GM12801 (cell line): ENCODE data around the gene KIF2C.

Experiments
- TF ChIP-seq, protein P1 (sequence below): IDR thresholded peaks from one replicate; pipeline ENCODE4 v1.5.1; 2011; ENCODE audit warnings: control low read depth; ENCODE audit not compliant: insufficient read length; ENCODE audit errors: extremely low read depth

The KIF2C gene

DNA sequence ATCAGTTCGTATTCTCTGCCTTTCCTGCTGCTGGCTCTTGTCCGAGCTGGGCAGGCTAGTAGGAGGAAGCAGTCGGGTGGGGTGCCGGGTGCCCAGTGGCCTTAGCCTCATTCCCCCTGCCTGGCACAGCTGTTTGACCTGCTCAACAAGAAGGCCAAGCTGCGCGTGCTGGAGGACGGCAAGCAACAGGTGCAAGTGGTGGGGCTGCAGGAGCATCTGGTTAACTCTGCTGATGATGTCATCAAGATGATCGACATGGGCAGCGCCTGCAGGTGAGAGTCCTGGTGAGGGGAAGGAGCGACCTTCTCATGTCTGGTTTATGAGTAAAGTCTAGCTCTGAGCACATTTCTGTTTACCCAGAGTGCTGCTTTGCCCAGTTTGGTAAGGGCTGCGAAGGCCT lies 19.4 kb downstream of the KIF2C start:
- TF ChIP-seq, protein P1, sequence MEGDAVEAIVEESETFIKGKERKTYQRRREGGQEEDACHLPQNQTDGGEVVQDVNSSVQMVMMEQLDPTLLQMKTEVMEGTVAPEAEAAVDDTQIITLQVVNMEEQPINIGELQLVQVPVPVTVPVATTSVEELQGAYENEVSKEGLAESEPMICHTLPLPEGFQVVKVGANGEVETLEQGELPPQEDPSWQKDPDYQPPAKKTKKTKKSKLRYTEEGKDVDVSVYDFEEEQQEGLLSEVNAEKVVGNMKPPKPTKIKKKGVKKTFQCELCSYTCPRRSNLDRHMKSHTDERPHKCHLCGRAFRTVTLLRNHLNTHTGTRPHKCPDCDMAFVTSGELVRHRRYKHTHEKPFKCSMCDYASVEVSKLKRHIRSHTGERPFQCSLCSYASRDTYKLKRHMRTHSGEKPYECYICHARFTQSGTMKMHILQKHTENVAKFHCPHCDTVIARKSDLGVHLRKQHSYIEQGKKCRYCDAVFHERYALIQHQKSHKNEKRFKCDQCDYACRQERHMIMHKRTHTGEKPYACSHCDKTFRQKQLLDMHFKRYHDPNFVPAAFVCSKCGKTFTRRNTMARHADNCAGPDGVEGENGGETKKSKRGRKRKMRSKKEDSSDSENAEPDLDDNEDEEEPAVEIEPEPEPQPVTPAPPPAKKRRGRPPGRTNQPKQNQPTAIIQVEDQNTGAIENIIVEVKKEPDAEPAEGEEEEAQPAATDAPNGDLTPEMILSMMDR = no peak

DNA sequence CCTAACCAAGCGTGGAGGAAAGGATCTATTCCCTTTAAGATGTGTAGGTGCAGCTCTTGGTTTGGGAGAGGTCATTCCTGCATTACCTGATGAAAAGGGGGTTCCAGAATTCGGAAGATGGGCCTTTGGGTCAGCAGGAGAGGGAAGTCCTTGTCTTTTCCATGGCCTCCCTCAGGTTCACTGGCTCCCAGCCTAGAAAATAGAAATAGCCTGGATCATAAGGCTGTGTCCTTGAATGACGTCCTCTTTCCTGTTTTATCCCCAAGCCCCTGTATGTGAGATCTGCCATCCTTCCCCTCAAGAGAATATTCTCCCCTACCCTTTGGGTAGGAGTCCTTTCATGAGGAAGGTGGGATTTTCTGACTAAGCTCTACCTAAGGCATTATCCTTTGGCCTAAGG lies 21.2 kb downstream of the KIF2C start:
- TF ChIP-seq, protein P1 = no peak

DNA sequence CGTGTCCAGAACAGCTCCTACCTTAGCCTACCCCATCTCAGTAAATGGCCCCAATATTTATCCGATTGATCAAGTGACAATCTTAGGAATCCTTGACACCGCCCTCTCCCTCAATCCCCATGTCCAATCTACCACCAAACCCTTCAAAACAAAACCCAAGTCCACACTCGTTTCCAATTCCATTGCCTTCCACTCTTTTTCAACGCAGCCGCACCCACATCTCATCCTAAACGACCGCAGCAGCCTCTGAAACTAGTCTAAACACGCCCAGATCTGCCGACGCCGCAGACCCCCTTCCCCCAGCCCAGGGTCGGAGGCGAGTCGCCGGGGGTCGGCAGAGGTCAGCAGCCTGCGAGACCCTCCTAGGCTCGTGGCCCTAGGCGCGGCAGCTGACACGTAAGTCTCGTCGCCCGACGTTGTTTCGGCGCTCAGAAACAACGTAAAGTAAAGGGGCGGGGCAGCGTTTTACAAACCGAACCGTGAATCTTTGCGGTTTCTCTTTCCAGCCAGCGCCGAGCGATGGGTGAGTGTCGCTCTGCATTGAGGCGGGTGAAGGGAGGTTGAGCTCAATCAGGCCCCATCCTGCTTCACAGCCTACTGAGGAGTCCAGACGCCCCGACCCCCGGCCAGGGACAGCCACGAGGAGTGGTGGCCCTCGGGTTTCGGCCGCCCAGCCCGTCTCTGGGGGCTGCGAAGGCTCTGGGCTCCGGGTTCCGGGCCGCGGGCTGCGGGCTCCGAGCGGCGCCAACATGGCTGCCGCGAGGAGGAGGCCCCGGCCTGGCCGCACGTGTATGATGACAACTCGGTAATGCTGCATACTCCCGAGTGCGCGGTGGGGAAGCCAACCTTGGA lies 35.7 kb downstream of the KIF2C start, which contains the start of gene RPS8:
TSS of gene RPS8 (plus strand) at position 463 of the 852 bp plus-strand sequence. CDS start at position 520, 57 bp downstream.
- TF ChIP-seq, protein P1 = no peak

DNA sequence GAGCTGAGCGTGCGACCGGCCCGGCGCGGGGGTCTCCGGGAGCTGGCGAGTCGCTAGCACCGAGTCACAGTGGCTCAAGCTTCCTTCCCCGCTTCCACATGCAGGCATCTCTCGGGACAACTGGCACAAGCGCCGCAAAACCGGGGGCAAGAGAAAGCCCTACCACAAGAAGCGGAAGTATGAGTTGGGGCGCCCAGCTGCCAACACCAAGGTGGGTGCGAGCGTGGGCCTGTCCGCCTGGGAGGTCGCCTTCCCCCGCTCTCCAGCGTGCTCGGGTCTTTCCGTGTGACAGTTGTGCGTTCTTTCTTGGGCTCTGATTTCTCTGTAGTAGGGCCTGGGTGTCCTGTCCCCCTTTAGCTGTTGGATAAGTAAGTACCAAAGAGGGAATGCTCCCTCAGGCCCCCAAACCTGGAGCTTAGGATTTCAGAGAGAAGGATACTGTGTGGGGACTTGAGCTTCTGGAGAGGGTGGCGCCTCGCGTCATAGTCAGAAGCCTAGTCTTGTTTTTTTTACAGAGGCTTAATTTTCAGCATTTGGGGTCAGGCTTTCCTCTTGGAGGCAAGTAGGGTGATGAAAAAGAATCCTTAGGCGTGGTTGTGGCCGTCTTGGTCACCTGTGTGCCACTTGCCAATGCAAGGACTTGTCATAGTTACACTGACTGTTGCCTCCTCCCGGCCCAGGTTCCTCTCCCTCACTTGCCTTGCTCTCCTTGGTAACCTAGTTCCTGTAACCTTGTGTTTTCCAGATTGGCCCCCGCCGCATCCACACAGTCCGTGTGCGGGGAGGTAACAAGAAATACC lies 36.5 kb downstream of the KIF2C start:
- TF ChIP-seq, protein P1 = no peak

DNA sequence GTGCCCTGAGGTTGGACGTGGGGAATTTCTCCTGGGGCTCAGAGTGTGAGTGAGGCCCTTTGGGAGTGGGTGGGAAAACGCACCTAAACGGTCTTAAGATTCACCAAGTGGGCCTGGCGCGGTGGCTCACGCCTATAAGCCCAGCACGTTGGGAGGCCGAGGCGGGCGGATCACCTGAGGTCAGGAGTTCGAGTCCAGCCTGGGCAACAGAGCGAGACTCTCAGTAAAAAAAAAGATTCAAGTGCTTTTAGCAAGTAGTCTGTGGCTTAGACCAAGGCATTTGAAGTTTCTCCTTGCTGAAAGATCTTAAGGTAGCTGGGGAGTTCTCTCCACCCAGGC lies 37.1 kb downstream of the KIF2C start:
- TF ChIP-seq, protein P1 = no peak

DNA sequence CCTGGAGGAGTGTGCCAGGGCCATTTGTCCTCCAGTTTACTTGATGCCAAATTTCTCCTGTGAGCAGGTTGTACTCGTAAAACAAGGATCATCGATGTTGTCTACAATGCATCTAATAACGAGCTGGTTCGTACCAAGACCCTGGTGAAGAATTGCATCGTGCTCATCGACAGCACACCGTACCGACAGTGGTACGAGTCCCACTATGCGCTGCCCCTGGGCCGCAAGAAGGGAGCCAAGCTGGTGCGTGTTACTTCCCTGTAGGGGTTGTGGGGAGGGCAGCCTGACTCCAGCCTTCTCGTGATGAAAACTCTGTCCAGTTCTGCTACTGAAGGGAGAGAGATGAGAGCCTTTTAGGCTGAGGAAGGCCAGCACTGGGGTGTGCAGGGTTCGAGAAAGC lies 37.9 kb downstream of the KIF2C start:
- TF ChIP-seq, protein P1 = no peak

DNA sequence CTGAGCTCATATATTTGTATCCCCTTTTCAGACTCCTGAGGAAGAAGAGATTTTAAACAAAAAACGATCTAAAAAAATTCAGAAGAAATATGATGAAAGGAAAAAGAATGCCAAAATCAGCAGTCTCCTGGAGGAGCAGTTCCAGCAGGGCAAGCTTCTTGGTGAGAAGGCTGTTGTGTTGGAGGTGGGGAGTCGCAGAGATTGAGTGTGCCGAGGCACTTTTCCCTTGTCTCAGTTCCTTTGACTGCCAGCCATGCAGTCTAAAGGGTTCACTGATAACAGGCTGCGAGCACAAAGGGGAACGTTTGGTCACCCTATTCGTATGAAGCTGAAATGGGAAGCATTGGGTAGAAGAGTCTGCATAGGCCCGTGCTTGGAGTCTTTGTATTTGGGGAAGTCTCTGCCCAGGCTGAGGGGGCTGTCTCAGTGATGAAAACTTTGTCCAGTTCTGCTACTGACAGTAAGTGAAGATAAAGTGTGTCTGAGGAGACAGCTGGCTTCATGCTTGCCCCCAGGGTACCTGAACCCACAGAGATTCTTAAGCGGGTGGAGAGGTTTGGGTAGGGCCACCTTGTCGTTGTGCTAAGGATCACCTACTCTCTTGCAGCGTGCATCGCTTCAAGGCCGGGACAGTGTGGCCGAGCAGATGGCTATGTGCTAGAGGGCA lies 38.5 kb downstream of the KIF2C start:
- TF ChIP-seq, protein P1 = no peak
